DOHH2 (cell line): Measurements from ENCODE around the gene ZBTB7C.

Source experiments
- CTCF ChIP-seq: fragments of 200-600 bp; sonication (generic); IDR thresholded peaks from one replicate; pipeline ENCODE4 v1.5.1; 2014; ENCODE audit warnings: antibody characterized with exemption, mild to moderate bottlenecking, low read depth, low read length; ENCODE audit not compliant: poor library complexity, severe bottlenecking
- EZH2phosphoT487 ChIP-seq: fragments of 200-600 bp; sonication (generic); IDR thresholded peaks from 2 replicates; pipeline ENCODE4 v1.6.1; 2017; ENCODE audit warnings: borderline replicate concordance, mild to moderate bottlenecking, antibody characterized with exemption, low read length, moderate library complexity, mixed read lengths

- TF ChIP-seq CTCF (no peak), EZH2phosphoT487 (no peak)
These were observed 200.6 kb downstream of the ZBTB7C start for GRCh38 chr18:48208432-48209140.
